ENCODE data around the gene OVOL2.
"Not testable (repeated sequence)": the region's sequence is repeated elsewhere in the genome, so short reads cannot be mapped to it uniquely, and the experiment has no call there.

OVOL2 gene

GRCh38 chr20:18056174-18057100 lies 1.3 kb downstream of the OVOL2 start:
- no peak for DNase-seq

GRCh38 chr20:18055261-18055660 lies 2.5 kb downstream of the OVOL2 start:
- DNase-seq = no peak

- DNase-seq = no peak
Measured at GRCh38 chr20:18052856-18053255, 4.9 kb downstream of the OVOL2 start.

- DNase-seq = no peak
Measured at GRCh38 chr20:18050628-18051027, 7.1 kb downstream of the OVOL2 start.

GRCh38 chr20:18048176-18048575 lies 9.5 kb downstream of the OVOL2 start:
- DNase-seq = no peak

- no peak for DNase-seq
Measured at GRCh38 chr20:18046535-18046934, 11.2 kb downstream of the OVOL2 start.

- DNase-seq = no peak
Measured at GRCh38 chr20:18042229-18042628, 15.5 kb downstream of the OVOL2 start.

- no peak for DNase-seq
Measured at GRCh38 chr20:18041462-18041861, 16.3 kb downstream of the OVOL2 start.

- DNase-seq = no peak
Measured at GRCh38 chr20:18039063-18039462, 18.7 kb downstream of the OVOL2 start.

GRCh38 chr20:18034039-18034438 lies 23.7 kb downstream of the OVOL2 start:
- DNase-seq = no peak

GRCh38 chr20:18032977-18033892 lies 24.5 kb downstream of the OVOL2 start:
- DNase-seq = no peak

- DNase-seq = no peak
Measured at GRCh38 chr20:18031888-18032509, 25.7 kb downstream of the OVOL2 start.

GRCh38 chr20:18031050-18031449 lies 26.7 kb downstream of the OVOL2 start:
- DNase-seq = no peak

GRCh38 chr20:18030020-18030419 lies 27.7 kb downstream of the OVOL2 start:
- no peak for DNase-seq

- DNase-seq = not testable (repeated sequence)
Measured at GRCh38 chr20:18027011-18027410, 30.7 kb downstream of the OVOL2 start.

GRCh38 chr20:18024606-18025127 lies 33.0 kb downstream of the OVOL2 start:
- DNase-seq = no peak

- no peak for DNase-seq
Measured at GRCh38 chr20:18020931-18021330, 36.8 kb downstream of the OVOL2 start.

GRCh38 chr20:18019068-18019467 lies 38.6 kb downstream of the OVOL2 start:
- DNase-seq = no peak

GRCh38 chr20:18018100-18018499 lies 39.6 kb downstream of the OVOL2 start:
- DNase-seq = no peak

GRCh38 chr20:18016772-18017171 lies 40.9 kb downstream of the OVOL2 start:
- DNase-seq = no peak

GRCh38 chr20:18014411-18014810 lies 43.3 kb downstream of the OVOL2 start:
- no peak for DNase-seq

- DNase-seq = no peak
Measured at GRCh38 chr20:18012901-18013300, 44.8 kb downstream of the OVOL2 start.
